Spleen (tissue), 7 donors: ENCODE measurements around the gene IRAK1.

ENCODE experiments used
- POLR2AphosphoS5 ChIP-seq, 3 donors: sonication (generic); formaldehyde crosslinking; IDR thresholded peaks; one replicate each; pipeline ENCODE4 v1.5.1; 2017; ENCODE audit warnings: antibody characterized with exemption in 3 of 3
- TF ChIP-seq, protein P1 (sequence below), 11 experiments: fragments of 200-600 bp in 7 of 11; fragments of 450-650 bp in 4 of 11; sonication (generic) in 4 of 11; IDR thresholded peaks in 8 of 11; conservative IDR thresholded peaks in 3 of 11; 1 replicate in 7 of 11; 2 replicates in 4 of 11; pipeline versions ENCODE4 v1.4.0 to v1.8.0; 2016 to 2021; ENCODE audit warnings: antibody characterized with exemption in 11 of 11, inconsistent platforms in 4 of 11, mild to moderate bottlenecking in 1 of 11
- donor health status: DM: no; HTN: no; CAD: no; lungs with moderate emphysema.
- donor health status: DM: no; HTN: no; CAD: no.
- donor health status: DM: no; HTN: no; CAD: no.

- TF ChIP-seq, protein P1, sequence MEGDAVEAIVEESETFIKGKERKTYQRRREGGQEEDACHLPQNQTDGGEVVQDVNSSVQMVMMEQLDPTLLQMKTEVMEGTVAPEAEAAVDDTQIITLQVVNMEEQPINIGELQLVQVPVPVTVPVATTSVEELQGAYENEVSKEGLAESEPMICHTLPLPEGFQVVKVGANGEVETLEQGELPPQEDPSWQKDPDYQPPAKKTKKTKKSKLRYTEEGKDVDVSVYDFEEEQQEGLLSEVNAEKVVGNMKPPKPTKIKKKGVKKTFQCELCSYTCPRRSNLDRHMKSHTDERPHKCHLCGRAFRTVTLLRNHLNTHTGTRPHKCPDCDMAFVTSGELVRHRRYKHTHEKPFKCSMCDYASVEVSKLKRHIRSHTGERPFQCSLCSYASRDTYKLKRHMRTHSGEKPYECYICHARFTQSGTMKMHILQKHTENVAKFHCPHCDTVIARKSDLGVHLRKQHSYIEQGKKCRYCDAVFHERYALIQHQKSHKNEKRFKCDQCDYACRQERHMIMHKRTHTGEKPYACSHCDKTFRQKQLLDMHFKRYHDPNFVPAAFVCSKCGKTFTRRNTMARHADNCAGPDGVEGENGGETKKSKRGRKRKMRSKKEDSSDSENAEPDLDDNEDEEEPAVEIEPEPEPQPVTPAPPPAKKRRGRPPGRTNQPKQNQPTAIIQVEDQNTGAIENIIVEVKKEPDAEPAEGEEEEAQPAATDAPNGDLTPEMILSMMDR (IDR thresholded peaks at IDR 0.05 in 8 of 11, conservative IDR thresholded peaks at IDR 0.05 in 3 of 11), result no peak
- no peak for TF ChIP-seq POLR2AphosphoS5 (IDR thresholded peaks at IDR 0.05)
Observed at GRCh38 chrX:153999359-154000037, 20.2 kb downstream of the IRAK1 start.
